ENCODE results near the gene PDCD11.
"Not testable (repeated sequence)": the region's sequence is repeated elsewhere in the genome, so short reads cannot be mapped to it uniquely, and the experiment has no call there.

The PDCD11 gene

DNA sequence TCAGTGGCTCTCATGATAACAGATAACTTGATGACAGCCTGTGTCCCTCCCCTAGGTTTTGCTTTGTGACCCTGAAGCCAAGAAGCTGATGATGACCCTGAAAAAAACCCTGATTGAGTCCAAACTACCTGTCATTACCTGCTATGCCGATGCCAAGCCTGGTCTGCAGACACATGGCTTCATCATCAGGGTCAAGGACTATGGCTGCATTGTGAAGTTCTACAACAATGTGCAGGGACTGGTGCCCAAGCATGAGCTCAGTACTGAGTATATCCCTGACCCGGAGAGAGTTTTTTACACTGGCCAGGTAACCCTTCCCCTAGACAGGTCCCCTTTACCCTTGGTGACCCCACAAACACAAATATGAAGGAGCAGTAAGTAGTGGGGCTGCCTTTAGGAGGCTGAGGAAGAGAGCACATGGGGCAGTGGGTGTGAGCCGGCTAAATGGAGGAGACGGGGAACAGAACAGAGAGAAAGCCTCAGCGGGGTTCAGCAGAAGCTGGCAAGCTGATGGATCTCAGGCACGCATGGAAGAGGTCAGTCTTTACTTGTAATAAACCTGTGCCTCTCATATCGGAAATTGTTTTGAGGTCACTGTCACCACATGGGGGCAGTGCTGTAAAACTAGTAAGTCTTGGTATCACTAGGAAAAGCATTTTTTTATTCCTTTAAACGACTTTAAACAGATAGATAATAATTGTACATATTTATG is 20.2 kb downstream of the PDCD11 start:
- DNase-seq = peak; percentile 25

DNA sequence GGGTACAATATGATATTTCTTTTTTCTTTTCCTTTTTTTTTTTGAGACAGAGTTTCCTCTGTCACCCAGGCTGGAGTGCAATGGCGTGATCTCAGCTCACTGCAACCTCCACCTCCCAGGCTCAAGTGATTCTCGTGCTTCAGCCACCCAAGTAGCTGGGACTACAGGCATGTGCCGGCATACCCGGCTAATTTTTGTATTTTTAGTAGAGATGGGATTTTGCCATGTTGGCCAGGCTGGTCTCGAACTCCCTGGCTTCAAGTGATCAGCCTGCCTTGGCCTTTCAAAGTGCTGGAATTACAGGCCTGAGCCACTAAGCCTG is 20.7 kb downstream of the PDCD11 start:
- DNase-seq = not testable (repeated sequence)

DNA sequence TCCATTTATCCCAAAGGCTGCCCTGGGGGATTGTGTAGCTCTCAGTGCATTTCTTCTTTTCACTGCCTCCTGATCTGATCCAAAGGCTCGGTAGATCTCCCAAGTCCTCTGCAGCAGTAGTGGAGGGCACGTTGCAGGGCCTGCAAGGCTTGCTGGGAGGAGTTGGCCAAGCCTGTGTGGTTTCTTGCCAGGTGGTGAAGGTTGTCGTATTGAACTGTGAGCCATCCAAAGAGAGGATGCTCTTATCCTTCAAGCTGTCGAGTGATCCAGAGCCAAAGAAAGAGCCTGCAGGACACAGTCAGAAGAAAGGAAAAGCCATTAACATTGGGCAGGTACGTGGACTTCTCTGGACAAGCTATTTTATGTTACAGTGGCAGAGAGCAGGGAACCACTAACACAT is 21.2 kb downstream of the PDCD11 start:
- no peak for DNase-seq

DNA sequence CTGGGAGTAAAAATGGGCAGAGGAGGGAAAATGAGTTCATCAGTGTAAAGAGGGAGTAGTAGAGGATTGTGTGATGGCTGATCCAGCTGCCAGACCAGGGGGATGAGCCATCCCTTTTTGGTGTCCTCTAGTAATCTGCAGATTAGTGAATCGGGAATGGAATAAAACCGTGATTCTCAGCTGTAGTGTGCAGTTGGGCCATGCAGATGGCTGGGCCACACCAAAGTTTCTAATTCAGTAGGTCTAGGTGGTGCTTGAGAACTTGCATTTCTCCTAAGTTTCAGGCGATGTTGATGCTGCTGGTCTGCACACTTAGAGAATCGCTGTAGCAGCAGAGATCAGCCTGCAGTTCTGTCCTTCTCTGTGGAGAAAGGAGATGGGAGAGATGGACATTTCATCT is 22.7 kb downstream of the PDCD11 start:
- DNase-seq = no peak

DNA sequence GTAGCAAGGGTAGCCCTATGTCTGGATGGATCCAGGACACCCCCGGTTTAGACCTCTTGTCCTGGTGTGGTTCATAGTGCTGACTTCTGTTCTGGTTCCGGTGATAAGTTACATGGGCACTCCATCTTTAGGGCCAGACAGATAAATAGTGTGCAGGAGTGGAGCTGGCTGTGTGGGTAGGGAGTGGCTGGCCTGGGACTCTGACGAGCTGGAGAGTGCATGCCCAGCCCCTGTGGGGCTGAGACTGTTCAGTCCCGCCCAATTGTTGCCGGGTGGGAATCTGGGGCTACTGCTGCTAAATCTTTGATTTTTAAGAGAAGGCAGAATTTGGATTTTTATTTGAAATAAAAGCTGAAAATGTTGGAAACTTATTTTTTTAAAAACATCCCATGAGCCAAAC is 27.3 kb downstream of the PDCD11 start:
- no peak for DNase-seq

DNA sequence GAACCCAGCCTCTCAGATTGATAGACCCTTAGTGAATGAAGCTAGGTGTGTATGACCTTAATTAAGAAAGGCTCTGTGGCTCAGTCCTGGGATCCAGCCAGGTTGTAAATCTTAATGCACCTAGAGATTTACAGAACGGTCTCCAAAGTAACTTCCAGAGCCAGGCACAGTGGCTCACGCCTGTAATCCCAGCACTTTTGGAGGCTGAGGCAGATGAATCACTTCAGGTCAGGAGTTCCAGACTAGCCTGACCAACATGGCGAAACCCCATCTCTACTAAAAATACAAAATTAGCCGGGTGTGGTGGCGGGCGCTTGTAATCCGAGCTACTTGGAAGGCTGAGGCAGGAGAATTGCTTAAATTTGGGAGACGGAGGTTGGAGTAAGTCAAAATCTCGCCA is 31.4 kb downstream of the PDCD11 start:
- no peak for DNase-seq

DNA sequence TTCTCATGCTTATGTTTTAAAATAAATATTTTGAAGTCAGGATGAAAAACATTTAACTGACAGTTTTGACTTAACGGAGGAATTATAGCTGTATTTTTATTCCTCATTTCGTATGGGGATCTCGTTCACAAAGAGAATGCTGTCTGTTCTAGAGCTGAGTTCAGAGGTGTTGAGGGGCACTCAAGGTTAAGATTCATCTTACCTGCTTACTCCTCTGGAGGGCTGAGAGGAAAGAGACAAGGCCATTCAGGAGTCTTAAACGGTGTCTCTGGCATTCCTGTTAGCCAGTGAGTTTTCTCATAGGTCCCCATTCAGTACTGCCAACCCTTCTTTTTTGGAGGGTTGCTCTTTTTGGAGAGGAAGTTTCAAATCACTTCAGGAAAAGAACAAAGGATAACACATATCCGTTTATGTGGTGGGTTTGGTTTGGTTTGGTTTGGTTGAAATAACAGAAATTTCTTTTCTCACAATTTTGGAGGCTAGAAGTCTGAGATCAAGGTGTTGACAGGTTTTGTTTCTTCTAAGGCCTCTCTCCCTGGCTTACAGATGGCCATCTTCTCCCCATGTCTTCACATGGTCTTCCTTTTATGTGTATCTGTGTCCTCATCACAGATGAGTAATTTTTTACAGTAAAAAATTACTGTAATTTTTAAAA is 32.7 kb downstream of the PDCD11 start:
- DNase-seq = no peak

DNA sequence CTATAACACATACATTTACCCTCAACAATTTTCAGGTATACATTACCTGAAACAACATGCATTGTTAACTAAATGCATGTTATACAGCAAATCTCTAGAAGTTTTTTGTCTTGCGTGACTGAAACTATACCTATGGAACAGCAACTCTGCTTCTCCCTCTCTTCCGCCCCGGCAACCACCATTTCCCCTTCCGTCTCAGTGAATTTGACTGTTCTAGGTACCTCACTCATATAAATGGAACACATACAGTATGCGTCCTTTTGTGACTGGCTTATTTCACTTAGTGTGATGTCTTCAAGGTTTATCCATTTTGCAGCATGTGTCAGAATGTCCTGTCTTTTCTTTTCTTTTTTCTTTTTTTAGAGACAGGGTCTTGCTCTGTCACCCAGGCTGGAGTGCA is 33.2 kb downstream of the PDCD11 start:
- no peak for DNase-seq

DNA sequence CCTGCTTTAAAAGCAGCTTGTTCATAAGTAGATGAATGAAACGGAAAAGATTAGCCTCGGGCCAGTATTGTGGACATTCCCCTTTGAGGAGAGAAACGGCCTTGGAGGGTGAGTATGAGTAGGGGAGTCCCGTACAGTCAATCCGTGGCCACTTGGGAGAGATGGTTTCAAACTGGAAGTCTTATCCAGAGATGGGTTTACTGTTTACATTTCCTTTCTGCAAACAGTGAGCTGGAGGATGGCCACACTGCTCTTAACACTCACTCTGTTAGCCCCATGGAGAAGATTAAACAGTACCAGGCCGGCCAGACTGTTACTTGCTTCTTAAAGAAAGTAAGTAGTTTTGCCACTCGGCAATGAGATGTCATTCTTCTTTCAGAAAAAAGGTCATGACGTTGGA is 35.5 kb downstream of the PDCD11 start:
- no peak for DNase-seq

DNA sequence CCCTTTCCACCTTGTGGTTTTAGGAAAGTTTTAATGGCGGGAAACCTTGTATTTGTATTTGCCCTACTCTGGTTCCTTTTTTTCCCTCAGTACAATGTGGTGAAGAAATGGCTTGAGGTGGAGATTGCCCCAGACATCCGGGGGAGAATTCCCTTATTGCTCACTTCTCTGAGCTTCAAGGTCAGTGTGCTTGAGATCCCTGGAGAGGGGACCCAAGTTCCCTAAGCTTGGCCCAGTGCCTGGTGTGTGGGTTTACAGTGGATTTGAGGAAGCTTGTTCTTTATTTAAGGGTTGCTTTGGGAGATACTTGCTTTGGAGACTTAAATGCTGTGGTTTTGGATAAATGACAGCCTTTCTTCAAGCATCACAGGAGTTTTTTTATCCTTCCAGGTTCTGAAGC is 37.4 kb downstream of the PDCD11 start:
- no peak for DNase-seq

DNA sequence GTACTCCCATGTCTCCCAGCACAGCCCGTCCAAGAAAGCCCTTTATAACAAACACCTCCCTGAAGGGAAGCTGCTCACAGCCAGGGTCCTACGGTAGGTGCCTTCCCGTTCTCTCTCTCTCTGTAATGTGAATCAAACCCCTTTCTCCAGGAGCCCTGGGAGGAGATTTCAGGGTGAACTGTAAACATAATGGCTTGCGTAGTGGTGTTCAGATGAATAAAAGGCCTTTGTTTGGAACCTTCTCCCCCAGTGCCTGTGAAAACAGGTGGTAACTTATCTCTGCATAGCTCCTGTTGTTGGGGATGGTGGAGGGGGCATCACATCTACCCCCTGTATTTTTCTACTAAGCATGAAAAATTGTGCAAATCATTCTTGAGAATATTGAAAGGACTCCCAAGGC is 43.4 kb downstream of the PDCD11 start:
- no peak for DNase-seq

DNA sequence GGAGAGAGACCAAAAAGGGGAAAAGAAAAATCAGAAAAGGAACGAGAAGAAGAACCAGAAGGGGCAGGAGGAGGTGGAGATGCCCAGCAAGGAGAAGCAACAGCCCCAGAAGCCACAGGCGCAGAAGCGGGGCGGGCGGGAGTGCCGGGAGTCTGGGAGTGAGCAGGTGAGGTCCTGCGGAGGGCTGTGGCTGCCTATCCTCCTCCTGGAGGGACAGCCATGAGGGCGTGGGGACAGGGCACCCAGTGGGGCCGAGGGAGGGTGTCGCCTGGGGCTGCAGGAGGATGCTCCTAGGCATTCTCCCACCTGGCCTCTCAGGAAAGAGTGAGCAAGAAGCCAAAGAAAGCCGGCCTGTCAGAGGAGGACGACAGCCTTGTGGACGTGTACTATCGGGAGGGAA is 44.0 kb downstream of the PDCD11 start:
- no peak for DNase-seq

DNA sequence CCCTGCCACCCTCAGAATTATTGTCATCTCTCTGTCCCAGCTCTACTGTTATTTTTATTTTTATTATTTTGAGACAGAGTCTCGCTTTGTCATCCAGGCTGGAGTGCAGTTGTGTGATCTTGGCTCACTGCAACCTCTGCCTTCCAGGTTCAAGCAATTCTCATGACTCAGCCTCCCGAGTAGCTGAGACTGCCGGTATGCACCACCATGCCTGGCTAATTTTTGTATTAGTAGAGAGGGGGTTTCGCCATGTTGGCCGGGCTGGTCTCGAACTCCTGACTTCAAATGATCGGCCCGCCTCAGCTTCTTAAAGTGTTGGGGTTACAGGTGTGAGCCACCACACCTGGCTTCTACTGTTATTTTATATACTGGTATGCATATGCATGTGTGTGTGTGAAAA is 44.8 kb downstream of the PDCD11 start:
- no peak for DNase-seq

DNA sequence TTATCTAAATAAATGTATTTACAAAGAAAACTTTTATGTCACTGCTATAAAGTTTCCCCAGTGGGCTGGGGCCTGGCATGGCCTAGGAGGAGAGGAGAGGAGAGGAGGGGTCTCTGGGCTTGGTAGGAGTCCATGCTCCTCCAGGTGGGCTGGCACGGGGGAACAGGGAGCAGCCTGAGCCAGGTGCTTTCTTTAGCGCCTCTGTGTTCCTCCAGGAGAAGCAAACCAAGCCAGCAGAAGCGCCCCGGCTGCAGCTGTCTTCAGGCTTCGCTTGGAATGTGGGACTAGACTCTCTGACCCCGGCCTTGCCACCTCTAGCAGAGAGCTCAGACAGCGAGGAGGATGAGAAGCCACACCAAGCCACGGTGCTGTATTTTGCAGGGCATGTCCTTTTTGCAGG is 45.2 kb downstream of the PDCD11 start:
- DNase-seq = no peak

DNA sequence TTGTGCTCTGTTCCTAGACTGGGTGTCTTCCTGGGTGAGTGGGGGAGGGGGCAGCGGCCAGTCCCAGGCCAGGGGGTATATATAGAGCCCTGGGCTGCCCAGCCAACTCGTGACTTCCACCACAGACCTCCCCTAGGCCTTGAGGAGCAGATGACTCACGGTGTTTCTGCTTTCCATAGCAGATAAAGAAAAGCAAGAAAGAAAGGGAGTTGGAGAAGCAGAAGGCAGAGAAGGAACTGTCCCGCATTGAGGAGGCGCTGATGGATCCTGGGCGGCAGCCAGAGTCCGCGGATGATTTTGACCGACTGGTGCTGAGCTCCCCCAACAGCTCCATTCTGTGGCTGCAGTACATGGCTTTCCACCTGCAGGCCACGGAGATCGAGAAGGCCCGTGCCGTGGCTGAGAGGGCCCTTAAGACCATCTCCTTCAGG is 45.6 kb downstream of the PDCD11 start:
- DNase-seq = no peak

DNA sequence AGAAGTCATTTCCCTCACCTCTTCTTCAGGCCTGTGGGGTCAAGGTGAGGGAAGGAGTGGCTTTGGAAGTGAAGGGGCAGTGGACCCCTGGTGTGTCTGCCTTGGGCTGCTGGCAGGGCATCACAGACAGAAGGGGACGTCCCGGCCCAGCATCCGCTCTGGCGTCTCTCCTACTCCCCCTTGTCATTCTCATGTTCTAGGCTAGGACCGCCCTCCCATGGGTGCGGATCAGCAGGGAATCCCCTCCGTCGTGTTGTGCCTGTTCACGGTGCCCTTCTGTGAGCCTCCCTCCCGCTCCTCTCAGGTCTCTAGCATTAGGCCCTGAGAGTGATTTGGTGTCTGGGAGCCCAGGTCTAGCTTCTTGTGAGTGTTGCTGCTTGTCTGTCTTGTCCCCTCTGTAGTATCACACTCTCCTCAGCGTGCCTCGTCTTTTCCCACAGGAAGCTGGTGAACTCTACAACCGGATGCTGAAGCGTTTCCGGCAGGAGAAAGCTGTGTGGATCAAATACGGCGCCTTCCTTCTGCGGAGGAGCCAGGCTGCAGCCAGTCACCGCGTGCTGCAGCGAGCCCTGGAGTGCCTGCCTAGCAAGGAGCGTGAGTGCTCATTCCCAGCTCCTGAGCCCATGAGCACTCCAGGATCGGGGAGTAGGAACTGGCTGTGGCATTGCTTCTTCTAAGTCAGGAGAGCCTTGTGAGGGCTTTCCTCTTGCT is 47.2 kb downstream of the PDCD11 start:
- DNase-seq = no peak

DNA sequence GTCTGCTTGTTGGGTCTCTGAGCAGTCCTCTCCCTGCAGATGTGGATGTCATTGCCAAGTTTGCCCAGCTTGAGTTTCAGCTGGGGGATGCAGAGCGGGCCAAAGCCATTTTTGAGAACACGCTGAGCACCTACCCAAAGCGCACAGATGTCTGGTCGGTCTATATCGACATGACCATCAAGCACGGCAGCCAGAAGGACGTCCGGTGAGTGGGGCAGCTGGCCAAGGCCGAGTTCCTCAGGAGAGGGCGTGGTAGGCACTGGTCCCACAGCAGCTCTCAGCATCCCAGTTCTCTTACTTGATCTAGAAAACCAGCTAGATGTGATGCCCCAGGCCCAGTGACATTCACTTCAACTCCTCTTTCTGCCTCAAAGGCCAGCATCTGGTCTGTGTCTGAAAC is 48.1 kb downstream of the PDCD11 start:
- DNase-seq = no peak

DNA sequence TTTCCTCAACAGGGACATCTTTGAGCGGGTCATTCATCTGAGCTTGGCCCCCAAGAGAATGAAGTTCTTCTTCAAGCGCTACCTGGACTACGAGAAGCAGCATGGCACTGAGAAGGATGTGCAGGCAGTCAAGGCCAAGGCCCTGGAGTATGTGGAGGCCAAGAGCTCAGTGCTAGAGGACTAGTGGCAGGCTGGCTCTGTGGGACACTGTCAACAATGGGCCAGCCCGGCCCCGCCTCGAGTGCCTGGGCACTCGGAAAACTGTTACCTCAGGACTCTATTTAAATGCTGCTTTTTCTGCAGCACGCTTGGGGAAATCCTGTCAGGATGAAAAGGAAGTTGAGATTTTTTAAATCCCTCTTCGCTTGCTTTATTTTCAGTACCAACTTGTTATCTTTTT is 48.9 kb downstream of the PDCD11 start:
- DNase-seq = no peak

DNA sequence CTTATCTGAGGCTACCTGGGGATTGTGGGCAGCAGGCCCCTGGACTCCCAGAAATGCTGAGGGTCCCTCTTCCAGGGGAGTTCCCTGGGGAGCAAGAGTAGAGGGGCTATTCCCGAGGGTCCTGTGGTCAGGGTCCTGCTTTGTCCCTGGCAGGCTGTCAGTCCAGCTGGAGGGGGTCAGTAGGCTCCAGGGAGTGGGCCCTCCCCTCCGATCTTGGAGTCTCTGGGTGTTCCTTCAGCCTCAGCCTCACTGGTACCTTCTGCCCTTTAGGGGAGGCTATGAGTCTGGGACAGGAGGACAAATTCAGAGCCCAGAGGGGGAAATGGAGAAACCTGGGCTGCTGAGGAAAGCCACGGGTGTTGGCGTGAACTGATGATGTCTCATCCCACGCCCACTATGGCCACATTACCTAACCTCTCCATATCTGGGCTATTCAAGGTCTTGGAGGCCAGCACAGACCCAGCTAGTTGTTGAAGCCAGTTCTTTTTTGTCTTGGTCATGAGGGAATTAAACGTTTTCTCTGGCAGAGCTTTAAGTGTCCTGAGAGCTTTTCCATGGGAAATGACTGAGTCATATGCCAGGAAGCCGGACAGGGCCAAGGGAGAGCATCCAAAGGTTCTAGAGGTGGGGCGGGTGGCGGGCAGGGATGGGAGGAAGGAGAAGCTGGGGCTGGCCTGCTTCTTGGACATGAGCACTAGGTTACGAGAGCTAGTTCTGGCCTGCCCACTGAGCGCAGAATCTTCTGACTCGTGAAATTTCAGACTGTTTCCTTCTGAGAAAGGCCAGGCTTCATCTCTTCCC is 49.5 kb downstream of the PDCD11 start:
- no peak for DNase-seq

DNA sequence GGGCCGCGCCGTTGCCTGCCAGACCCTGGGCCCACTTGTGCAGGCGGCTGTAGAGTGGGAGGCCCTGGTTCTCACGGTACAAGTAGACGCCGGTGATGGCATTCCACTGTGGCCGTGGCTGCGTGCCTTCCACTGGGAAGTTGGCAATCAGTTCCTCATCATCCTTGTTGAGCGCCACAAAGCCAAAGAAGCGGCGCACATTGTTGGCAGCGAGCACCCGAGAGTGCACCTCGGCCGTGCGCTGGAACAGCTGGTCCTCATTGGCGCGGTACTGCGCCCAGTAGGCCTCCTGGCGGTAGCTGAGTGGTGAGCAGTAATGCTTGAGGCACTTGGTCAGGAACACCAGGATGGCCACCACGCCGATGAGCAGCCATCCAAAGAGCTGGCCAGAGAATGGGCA is 50.8 kb downstream of the PDCD11 start:
- no peak for DNase-seq

DNA sequence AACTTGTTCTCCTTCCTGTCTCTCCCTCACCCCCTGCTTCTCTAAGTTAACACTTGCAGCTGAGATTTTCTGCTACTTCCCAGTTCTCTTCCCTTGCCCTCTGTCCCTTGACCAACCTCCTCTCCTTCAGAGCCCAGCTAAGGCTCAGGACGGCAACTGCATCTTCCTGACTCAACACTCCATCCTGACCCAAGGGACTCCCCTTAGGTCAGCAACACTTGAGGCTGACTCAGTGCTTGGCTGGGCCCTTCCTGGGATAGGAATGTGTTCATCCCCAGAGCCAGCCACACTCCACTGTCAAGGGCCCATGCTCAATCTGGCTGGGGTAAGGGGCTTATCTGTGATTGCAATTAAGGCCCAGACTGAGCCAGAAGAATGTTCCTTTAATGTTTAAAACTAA is 52.3 kb downstream of the PDCD11 start:
- DNase-seq = no peak

DNA sequence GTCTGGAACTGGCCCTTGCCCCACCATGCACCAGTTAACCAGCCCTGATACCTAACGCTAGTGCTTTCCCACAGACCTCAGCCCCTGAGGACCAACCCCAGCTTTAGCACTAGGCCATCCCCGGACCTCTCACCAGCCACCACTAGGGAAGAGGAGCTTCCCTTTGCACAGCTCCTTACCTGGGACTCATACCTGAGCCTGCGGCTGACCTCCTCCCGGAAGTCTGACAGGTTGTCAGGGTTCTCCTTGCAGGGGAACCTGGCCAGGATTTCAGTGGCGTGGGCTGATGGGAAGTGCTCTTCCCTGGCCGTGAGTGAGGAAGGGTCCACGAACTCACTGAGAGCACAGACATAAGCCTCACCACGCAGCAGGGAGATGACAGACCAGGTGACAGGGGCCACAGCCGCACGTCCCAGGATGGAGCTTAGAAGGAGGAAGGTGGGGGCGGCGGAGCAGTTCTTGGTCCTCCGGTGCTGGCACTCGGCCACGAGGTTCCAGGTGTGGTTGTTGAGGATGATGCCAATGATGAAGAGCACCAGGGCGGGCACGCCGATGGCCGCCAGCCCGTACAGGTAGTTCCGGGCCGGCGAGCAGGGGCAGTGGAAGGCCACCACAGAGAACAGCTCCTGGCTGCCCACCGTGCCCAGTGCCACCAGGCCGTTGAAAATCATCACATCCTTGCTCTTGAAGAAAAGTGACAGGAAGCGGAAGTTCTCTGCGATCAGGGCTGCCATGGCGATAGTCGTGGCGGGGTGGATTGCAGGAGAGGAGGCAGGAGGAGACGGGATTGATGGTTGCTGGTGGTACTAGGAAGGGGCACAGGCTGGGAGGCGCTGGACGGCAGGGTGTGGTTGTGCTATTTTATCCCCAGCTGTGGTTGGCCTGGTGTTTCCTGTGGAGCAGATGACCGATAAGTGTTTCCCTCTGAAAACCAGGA is 53.0 kb downstream of the PDCD11 start:
- DNase-seq = no peak

Measured in NCI-H1105 (cell line).